HG03575 (cell line): ENCODE data around the gene TEX29.

Experiments
- ATAC-seq: cut with Tn5 transposase; IDR thresholded peaks from one replicate; pipeline ENCODE4 v1.9.1; 2021; ENCODE audit not compliant: unreplicated experiment, insufficient number of reproducible peaks, low FRiP score; ENCODE audit errors: extremely low read depth

Gene TEX29

GRCh38 chr13:111335298-111335697 lies 14.9 kb downstream of the TEX29 start:
- ATAC-seq = no peak

- ATAC-seq = no peak
Observed at GRCh38 chr13:111336666-111337065, 16.2 kb downstream of the TEX29 start.

- ATAC-seq = no peak
Observed at GRCh38 chr13:111337206-111337605, 16.8 kb downstream of the TEX29 start.

GRCh38 chr13:111337741-111338140 lies 17.3 kb downstream of the TEX29 start:
- no peak for ATAC-seq

- ATAC-seq = no peak
Observed at GRCh38 chr13:111338841-111339240, 18.4 kb downstream of the TEX29 start.

- ATAC-seq = no peak
Observed at GRCh38 chr13:111339366-111340143, 19.1 kb downstream of the TEX29 start.

GRCh38 chr13:111341886-111342285 lies 21.4 kb downstream of the TEX29 start:
- ATAC-seq = no peak

- ATAC-seq = no peak
Observed at GRCh38 chr13:111342721-111343120, 22.3 kb downstream of the TEX29 start.

GRCh38 chr13:111343186-111343805 lies 22.9 kb downstream of the TEX29 start:
- ATAC-seq = no peak

- ATAC-seq = no peak
Observed at GRCh38 chr13:111344471-111345191, 24.2 kb downstream of the TEX29 start.

GRCh38 chr13:111345682-111346081 lies 25.2 kb downstream of the TEX29 start:
- ATAC-seq = no peak

GRCh38 chr13:111346101-111346680 lies 25.7 kb downstream of the TEX29 start:
- ATAC-seq = no peak

GRCh38 chr13:111347438-111347837 lies 27.0 kb downstream of the TEX29 start:
- ATAC-seq = no peak

- ATAC-seq = no peak
Observed at GRCh38 chr13:111353508-111353907, 33.1 kb downstream of the TEX29 start.

GRCh38 chr13:111354789-111355188 lies 34.3 kb downstream of the TEX29 start:
- ATAC-seq = no peak

- ATAC-seq = no peak
Observed at GRCh38 chr13:111356795-111357194, 36.4 kb downstream of the TEX29 start.

GRCh38 chr13:111359237-111359915 lies 38.9 kb downstream of the TEX29 start:
- ATAC-seq = no peak

- ATAC-seq = no peak
Observed at GRCh38 chr13:111359930-111360329, 39.5 kb downstream of the TEX29 start.

GRCh38 chr13:111360452-111360851 lies 40.0 kb downstream of the TEX29 start:
- no peak for ATAC-seq
